Loucy (cell line): ENCODE data around the gene ALPG.
"Not testable (repeated sequence)": the region's sequence is repeated elsewhere in the genome, so short reads cannot be mapped to it uniquely, and the experiment has no call there.

Experiments used
- H2AFZ ChIP-seq: fragments of 200-600 bp; sonication (generic); 2 replicates; pipeline ENCODE4 v1.6.0; 2016; ENCODE audit warnings: antibody characterized with exemption, mild to moderate bottlenecking, low read length, moderate library complexity
- H3F3A ChIP-seq: fragments of 200-600 bp; 2 replicates; pipeline ENCODE4 v1.6.0; 2016; ENCODE audit warnings: antibody characterized with exemption, low read depth, mild to moderate bottlenecking
- H3K27me3 ChIP-seq: fragments of 200-600 bp; sonication (generic); 2 replicates; pipeline ENCODE4 v1.6.1; 2014; ENCODE audit warnings: low read length, mild to moderate bottlenecking; ENCODE audit not compliant: insufficient read depth, poor library complexity, severe bottlenecking
- H3K36me3 ChIP-seq: fragments of 200-600 bp; sonication (generic); 2 replicates; pipeline ENCODE4 v1.6.1; 2016; ENCODE audit warnings: low read length; ENCODE audit not compliant: insufficient read depth
- H3K4me1 ChIP-seq: fragments of 200-600 bp; sonication (generic); 2 replicates; pipeline ENCODE4 v1.5.1; 2014; ENCODE audit warnings: low read length, mild to moderate bottlenecking; ENCODE audit not compliant: insufficient read depth, poor library complexity, severe bottlenecking
- H3K4me2 ChIP-seq: fragments of 200-600 bp; sonication (generic); 2 replicates; pipeline ENCODE4 v1.6.0; 2014; ENCODE audit warnings: antibody characterized with exemption, low read length, low read depth, mild to moderate bottlenecking; ENCODE audit not compliant: poor library complexity, severe bottlenecking
- H3K4me3 ChIP-seq: fragments of 200-600 bp; sonication (generic); 2 replicates; pipeline ENCODE4 v1.5.1; 2014; ENCODE audit warnings: low read length, mild to moderate bottlenecking, mixed read lengths; ENCODE audit not compliant: poor library complexity, severe bottlenecking
- H3K79me2 ChIP-seq: fragments of 200-600 bp; sonication (generic); 2 replicates; pipeline ENCODE4 v1.6.1; 2014; ENCODE audit warnings: low read length; ENCODE audit not compliant: insufficient read depth
- H3K9ac ChIP-seq: fragments of 200-600 bp; sonication (generic); 2 replicates; pipeline ENCODE4 v1.6.0; 2014; ENCODE audit warnings: mild to moderate bottlenecking, low read depth, low read length, moderate library complexity; ENCODE audit not compliant: poor library complexity, severe bottlenecking
- H3K9me2 ChIP-seq: fragments of 200-600 bp; sonication (generic); replicated peaks from 2 replicates; pipeline ENCODE4 v1.6.1; 2016; ENCODE audit warnings: low read depth, low read length, mixed read lengths
- H3K9me3 ChIP-seq: fragments of 200-600 bp; sonication (generic); 2 replicates; pipeline ENCODE4 v1.6.1; 2014; ENCODE audit warnings: mild to moderate bottlenecking, antibody characterized with exemption, low read length, low read depth; ENCODE audit not compliant: insufficient read depth
- H4K20me1 ChIP-seq: fragments of 200-600 bp; sonication (generic); 2 replicates; pipeline ENCODE4 v1.6.0; 2014; ENCODE audit warnings: antibody characterized with exemption, low read length, mild to moderate bottlenecking; ENCODE audit not compliant: insufficient read depth, poor library complexity, severe bottlenecking
- CTCF ChIP-seq: fragments of 200-600 bp; sonication (generic); conservative IDR thresholded peaks from 2 replicates; pipeline ENCODE4 v1.5.1; 2014; ENCODE audit warnings: mild to moderate bottlenecking, antibody characterized with exemption, low read length
- EZH2phosphoT487 ChIP-seq: fragments of 200-600 bp; IDR thresholded peaks from 2 replicates; pipeline ENCODE4 v1.6.1; 2018; ENCODE audit warnings: antibody characterized with exemption, mild to moderate bottlenecking, moderate library complexity, borderline replicate concordance

Gene ALPG

GRCh38 chr2:232421189-232421785 lies 14.6 kb downstream of the ALPG start:
- H3K79me2 ChIP-seq, result no peaks in the 10 kb centered on the region
- H3F3A ChIP-seq, result no peaks in the 10 kb centered on the region
- no peaks in the 10 kb centered on the region for H3K36me3 ChIP-seq
- peaks cover 7% of the 10 kb centered on the region; the same call in 1 of the 2 replicates for H3K9me3 ChIP-seq
- H3K4me2 ChIP-seq, result no peak overlapping the region
- no peaks in the 10 kb centered on the region for H3K4me1 ChIP-seq
- no peak overlapping the region for H3K4me3 ChIP-seq
- H3K9ac ChIP-seq, result no peak overlapping the region
- TF ChIP-seq EZH2phosphoT487 (no peak), CTCF (no peak)
- H2AFZ ChIP-seq, result no peak overlapping the region
- H3K9me2 ChIP-seq, result no peaks in the 10 kb centered on the region
- no peaks in the 10 kb centered on the region for H3K27me3 ChIP-seq
- H4K20me1 ChIP-seq, result no peaks in the 10 kb centered on the region

- H3F3A ChIP-seq, result no peaks in the 10 kb centered on the region
- H3K4me2 ChIP-seq, result no peak overlapping the region
- peaks cover 7% of the 10 kb centered on the region; the same call in 1 of the 2 replicates for H3K9me3 ChIP-seq
- TF ChIP-seq EZH2phosphoT487 (no peak), CTCF (no peak)
- no peaks in the 10 kb centered on the region for H4K20me1 ChIP-seq
- no peaks in the 10 kb centered on the region for H3K27me3 ChIP-seq
- H3K9ac ChIP-seq, result no peak overlapping the region
- H3K4me1 ChIP-seq, result no peaks in the 10 kb centered on the region
- H3K36me3 ChIP-seq, result no peaks in the 10 kb centered on the region
- no peak overlapping the region for H2AFZ ChIP-seq
- H3K79me2 ChIP-seq, result no peaks in the 10 kb centered on the region
- no peak overlapping the region for H3K4me3 ChIP-seq
- no peaks in the 10 kb centered on the region for H3K9me2 ChIP-seq
Observed at GRCh38 chr2:232422051-232422450, 15.4 kb downstream of the ALPG start.

GRCh38 chr2:232422996-232423395 lies 16.4 kb downstream of the ALPG start:
- H3K4me2 ChIP-seq, H3K4me3 ChIP-seq, H3F3A ChIP-seq, H3K9me3 ChIP-seq, H3K9me2 ChIP-seq, H2AFZ ChIP-seq, H3K36me3 ChIP-seq, H4K20me1 ChIP-seq, H3K9ac ChIP-seq, H3K4me1 ChIP-seq, H3K79me2 ChIP-seq, H3K27me3 ChIP-seq: not testable (repeated sequence)

- not testable (repeated sequence) for H3K9ac ChIP-seq, H4K20me1 ChIP-seq, H3K4me1 ChIP-seq, H3K9me2 ChIP-seq, H3K9me3 ChIP-seq, H3K79me2 ChIP-seq, H3F3A ChIP-seq, H3K27me3 ChIP-seq, H3K36me3 ChIP-seq, H3K4me2 ChIP-seq, H3K4me3 ChIP-seq, H2AFZ ChIP-seq
Observed at GRCh38 chr2:232423407-232423806, 16.8 kb downstream of the ALPG start.
